GM21381 (cell line): ENCODE measurements around the gene SETD5.

ENCODE experiments used
- ATAC-seq: cut with Tn5 transposase; IDR thresholded peaks from one replicate; pipeline ENCODE4 v1.9.1; 2021; ENCODE audit warnings: mild to moderate bottlenecking, moderate library complexity; ENCODE audit not compliant: unreplicated experiment

The SETD5 gene

GRCh38 chr3:9512456-9513045, 115.1 kb downstream of the SETD5 start:
- ATAC-seq = no peak

DNA sequence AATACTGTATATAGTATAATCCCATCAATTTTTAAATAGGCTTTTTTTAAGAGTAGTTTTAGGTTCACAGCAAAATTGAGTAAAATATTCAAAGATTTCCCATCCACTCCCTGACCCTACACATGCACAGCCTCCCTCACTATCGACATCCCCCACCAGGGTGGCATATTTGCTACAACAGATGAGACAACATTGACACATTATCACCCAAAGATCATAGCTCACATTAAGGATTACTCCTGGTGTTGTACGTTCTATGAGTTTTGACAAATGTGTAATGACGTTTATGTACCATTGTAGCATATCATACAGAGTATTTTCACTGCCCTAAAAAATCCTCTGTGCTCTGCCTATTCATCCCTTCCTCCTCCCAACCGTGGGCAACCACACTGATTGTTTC, 116.9 kb downstream of the SETD5 start:
- ATAC-seq = no peak

GRCh38 chr3:9514956-9515355, 117.5 kb downstream of the SETD5 start:
- no peak for ATAC-seq

DNA sequence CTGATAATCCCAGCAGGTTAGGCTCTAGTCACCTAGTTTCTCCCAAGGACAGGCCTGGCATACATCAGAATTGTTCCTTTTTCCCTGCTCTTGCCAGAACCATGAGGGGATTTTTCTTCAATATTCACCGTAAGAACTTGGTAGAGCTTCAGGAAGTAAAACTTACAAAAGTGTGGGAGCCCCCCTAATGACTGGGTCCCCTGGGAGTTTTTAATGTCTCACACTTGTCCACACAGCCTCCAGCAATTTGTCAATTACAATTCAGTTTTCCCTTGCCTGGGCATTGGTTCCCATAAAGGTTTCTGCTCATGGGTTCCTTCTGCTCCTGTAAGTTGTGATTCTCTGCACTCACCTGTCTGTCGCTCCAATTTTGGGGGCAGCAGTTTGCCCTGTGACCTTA, 127.7 kb downstream of the SETD5 start:
- ATAC-seq = no peak
